ENCODE measurements around the gene KRT82.

DNA sequence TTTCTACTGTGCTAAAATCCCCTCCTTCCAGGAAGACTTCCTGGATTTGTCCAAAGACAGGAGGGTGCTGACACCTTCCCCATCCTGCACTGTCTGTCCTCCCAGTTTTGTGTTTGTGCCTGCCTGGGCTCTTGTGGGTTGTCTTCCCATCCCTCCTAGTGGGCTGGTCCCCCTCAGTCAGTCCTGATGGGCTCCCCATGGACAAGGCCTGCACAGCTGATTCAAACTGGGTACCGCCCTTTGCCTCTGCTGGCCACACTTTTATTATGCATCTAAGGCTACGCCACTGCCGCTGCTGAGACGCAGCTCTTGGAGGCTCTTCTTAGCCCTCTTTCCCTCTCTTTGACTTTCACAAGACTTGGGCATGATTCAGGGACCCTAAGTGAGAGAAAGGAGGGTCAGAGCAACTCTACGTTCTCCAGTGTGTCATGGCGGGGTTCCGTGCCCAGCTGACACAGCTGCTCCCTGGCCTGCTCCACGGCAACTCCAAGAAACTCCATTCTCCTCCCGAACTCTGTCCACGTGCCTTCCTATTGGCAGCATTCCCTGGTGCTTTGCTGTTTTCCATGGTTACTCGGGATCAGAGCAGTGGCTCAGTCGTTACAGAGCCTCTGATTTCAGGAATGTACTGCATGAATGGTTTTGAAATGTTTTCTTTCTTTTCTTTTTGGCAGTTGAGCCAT is 35.1 kb downstream of the KRT82 start:
- TF ChIP-seq CTCF (IDR thresholded peaks at IDR 0.05) (no peak), POLR2A (IDR thresholded peaks at IDR 0.05) (peak in 1 of 2 donors; percentile 79)

Measured in thyroid gland (tissue), 4 donors.